Stomach smooth muscle (tissue), 2 donors: ENCODE results near the gene LPAR6.

Source experiments
- H3K27ac ChIP-seq: one replicate; pipeline ENCODE4 v1.7.0; 2013; ENCODE audit warnings: mild to moderate bottlenecking, low read length, inconsistent platforms
- H3K27me3 ChIP-seq, 2 donors: one replicate each; pipeline ENCODE4 v1.7.0; 2013; ENCODE audit warnings: low read length in 2 of 2; ENCODE audit not compliant: insufficient read depth in 2 of 2, control insufficient read depth in 1 of 2
- H3K36me3 ChIP-seq, 2 donors: one replicate each; pipeline ENCODE4 v1.7.0; 2013; ENCODE audit warnings: low read length in 2 of 2; ENCODE audit not compliant: control insufficient read depth in 2 of 2, insufficient read depth in 2 of 2
- H3K4me1 ChIP-seq: one replicate; pipeline ENCODE4 v1.7.0; 2013; ENCODE audit warnings: low read length; ENCODE audit not compliant: control insufficient read depth, insufficient read depth
- H3K4me3 ChIP-seq, 2 donors: one replicate each; pipeline ENCODE4 v1.7.0; 2013; ENCODE audit warnings: low read length in 2 of 2
- H3K9ac ChIP-seq, 2 donors: one replicate each; pipeline ENCODE4 v1.7.0; 2013; ENCODE audit warnings: low read length in 2 of 2, mild to moderate bottlenecking in 1 of 2
- H3K9me3 ChIP-seq, 2 donors: one replicate each; pipeline ENCODE4 v1.7.0; 2013; ENCODE audit warnings: low read length in 2 of 2; ENCODE audit not compliant: control insufficient read depth in 2 of 2
- donor health status: healthy.
- donor health status: Pancreatic carcinoma.

The LPAR6 gene

GRCh38 chr13:48369988-48370387, 42.9 kb downstream of the LPAR6 start:
- Histone ChIP-seq H3K9me3 (no peaks in the 10 kb centered on the region), H3K9ac (no peak overlapping the region), H3K36me3 (peaks cover 0 to 9% of the 10 kb centered on the region in 2 donors), H3K27me3 (no peaks in the 10 kb centered on the region), H3K4me3 (no peak overlapping the region), H3K4me1 (no peaks in the 10 kb centered on the region), H3K27ac (no peak overlapping the region)
